Testis (tissue), 3 donors: ENCODE data around the gene GRM4. TPM values are rescaled to one million over a fixed set of nuclear protein-coding genes. Genes with fewer than 3 reads are reported as not detected.

Experiments used
- DNase-seq: peaks from one replicate; pipeline ENCODE4 v3.0.0-alpha.2; 2019
- H3K27ac ChIP-seq, 2 donors: fragments of 200-600 bp; sonication (generic); one replicate each; pipeline ENCODE4 v1.5.1; 2019
- H3K27me3 ChIP-seq: fragments of 200-600 bp; sonication (generic); one replicate; pipeline ENCODE4 v1.5.1; 2019
- H3K36me3 ChIP-seq: fragments of 200-600 bp; sonication (generic); one replicate; pipeline ENCODE4 v1.5.1; 2017; ENCODE audit warnings: low read depth; ENCODE audit errors: missing control alignments
- H3K4me1 ChIP-seq: fragments of 200-600 bp; sonication (generic); one replicate; pipeline ENCODE4 v1.5.1; 2019
- H3K4me3 ChIP-seq, 2 donors: fragments of 200-600 bp; sonication (generic); one replicate each; pipeline ENCODE4 v1.5.1; 2017 to 2019
- H3K9me3 ChIP-seq: fragments of 200-600 bp; sonication (generic); one replicate; pipeline ENCODE4 v1.5.1; 2017
- CTCF ChIP-seq, 3 experiments: fragments of 450-650 bp in 2 of 3; fragments of 200-600 bp in 1 of 3; sonication (generic) in 1 of 3; IDR thresholded peaks; one replicate each; pipeline ENCODE4 v1.5.1; 2016 to 2019; ENCODE audit warnings: antibody characterized with exemption in 3 of 3, mild to moderate bottlenecking in 2 of 3, moderate library complexity in 1 of 3
- POLR2A ChIP-seq: fragments of 450-650 bp; IDR thresholded peaks from one replicate; pipeline ENCODE4 v1.6.1; 2017; ENCODE audit warnings: antibody characterized with exemption, mild to moderate bottlenecking, moderate library complexity
- WGBS, 2 donors: methylation state at CpG; one replicate each; pipeline ENCODE4 v1.1.5; 2018; 5-methylcytosine and 5-hydroxymethylcytosine counted together
- intact Hi-C: fragments of 100-400 bp; cut with DNase I; formaldehyde crosslinking; loops from one replicate; pipeline ENCODE4 v1.15.1; 2023; ENCODE audit warnings: low total_unique reads
- polyA plus RNA-seq: library from polyadenylated mRNA; stranded (reverse); fragments of 350-450 nt; fragmentation: Illumina TruSeq; extraction: RNeasy Lipid Tissue Mini Kit (QIAGEN cat#74804); gene quantifications from one replicate; pipeline ENCODE4 v1.2.3, GENCODE V29; 2014; ENCODE audit warnings: low read depth, low replicate concordance; ENCODE audit not compliant: insufficient read depth
- total RNA-seq, 2 donors: library from RNA; depleted of rRNA; stranded (reverse); fragments of >200 nt; gene quantifications; one replicate each; pipeline ENCODE4 v1.2.3, GENCODE V29; 2016

Gene GRM4
- total and polyA plus RNA-seq, 3 donors from 2014 or later = 1.6 to 3.5 (median 3.5) TPM

- TF ChIP-seq CTCF (IDR thresholded peaks at IDR 0.05) = no peak
- no peak for TF ChIP-seq POLR2A
- no peak for DNase-seq
- H3K36me3 ChIP-seq = no peaks in the 10 kb centered on the region
- H3K9me3 ChIP-seq = no peaks in the 10 kb centered on the region
- WGBS, 2 donors = 65 to 68% methylated on average over 5 of the region's 5 CpGs
- intact Hi-C loops = no loop called here
- H3K27me3 ChIP-seq = no peaks in the 10 kb centered on the region
- H3K4me1 ChIP-seq = no peaks in the 10 kb centered on the region
- H3K4me3 ChIP-seq = no peak overlapping the region
- H3K27ac ChIP-seq = no peak overlapping the region
These were observed 15.0 kb downstream of the GRM4 start for GRCh38 chr6:34130862-34131261.

- intact Hi-C loops = no loop called here
- no peak overlapping the region for H3K4me3 ChIP-seq
- no peaks in the 10 kb centered on the region for H3K9me3 ChIP-seq
- no peaks in the 10 kb centered on the region for H3K4me1 ChIP-seq
- no peak overlapping the region for H3K27ac ChIP-seq
- no peak for TF ChIP-seq POLR2A
- DNase-seq = no peak
- WGBS, 2 donors = 32 to 42% methylated on average over 4 to 5 of the region's 5 CpGs
- H3K36me3 ChIP-seq = no peaks in the 10 kb centered on the region
- no peaks in the 10 kb centered on the region for H3K27me3 ChIP-seq
These were observed 16.1 kb downstream of the GRM4 start for GRCh38 chr6:34129753-34130152.

GRCh38 chr6:34128045-34128444 lies 17.8 kb downstream of the GRM4 start:
- Histone ChIP-seq H3K4me1 (no peaks in the 10 kb centered on the region), H3K27ac (no peak overlapping the region), H3K9me3 (no peaks in the 10 kb centered on the region), H3K4me3 (no peak overlapping the region), H3K36me3 (no peaks in the 10 kb centered on the region), H3K27me3 (no peaks in the 10 kb centered on the region)
- WGBS, 2 donors = 84% methylated on average over 13 of the region's 13 CpGs
- no peak for TF ChIP-seq CTCF (IDR thresholded peaks at IDR 0.05)
- no peak for TF ChIP-seq POLR2A
- no peak for DNase-seq
- intact Hi-C loops = no loop called here

GRCh38 chr6:34126419-34126818 lies 19.5 kb downstream of the GRM4 start:
- DNase-seq = no peak

GRCh38 chr6:34125939-34126338 lies 19.9 kb downstream of the GRM4 start:
- TF ChIP-seq POLR2A = no peak
- TF ChIP-seq CTCF (IDR thresholded peaks at IDR 0.05) = no peak
- Histone ChIP-seq H3K4me1 (no peaks in the 10 kb centered on the region), H3K36me3 (no peaks in the 10 kb centered on the region), H3K27ac (no peak overlapping the region), H3K9me3 (no peaks in the 10 kb centered on the region), H3K27me3 (no peaks in the 10 kb centered on the region), H3K4me3 (no peak overlapping the region)
- 92 to 95% methylated on average over 3 of the region's 3 CpGs for WGBS, 2 donors
- DNase-seq = no peak
- intact Hi-C loops = no loop called here

More at GRCh38 chr6:34126419-34126818, 19.5 kb downstream of the GRM4 start:
- no peaks in the 10 kb centered on the region for H3K4me1 ChIP-seq
- no peak for TF ChIP-seq CTCF (IDR thresholded peaks at IDR 0.05)
- no peak for TF ChIP-seq POLR2A
- H3K4me3 ChIP-seq = no peak overlapping the region
- no peaks in the 10 kb centered on the region for H3K36me3 ChIP-seq
- whole genome bisulfite sequencing, 2 donors = 52 to 64% methylated on average over 3 of the region's 3 CpGs
- no peaks in the 10 kb centered on the region for H3K9me3 ChIP-seq
- H3K27ac ChIP-seq = no peak overlapping the region
- no peaks in the 10 kb centered on the region for H3K27me3 ChIP-seq
- intact Hi-C loops = no loop called here
